Type B pancreatic cell (in vitro differentiated cells): Measurements from ENCODE around the gene CORO7. TPM values are rescaled to one million over a fixed set of nuclear protein-coding genes. Genes with fewer than 3 reads are reported as not detected.

Experiments
- DNase-seq: peaks from one replicate; pipeline ENCODE4 v3.0.0; 2021; ENCODE audit warnings: mixed read lengths; ENCODE audit not compliant: unreplicated experiment; ENCODE audit errors: extremely low spot score
- H3K27ac Mint-ChIP-seq: 2 replicates; pipeline ENCODE4 v1.8.0; 2021; ENCODE audit warnings: mild to moderate bottlenecking, mixed read lengths
- H3K27me3 Mint-ChIP-seq: 2 replicates; pipeline ENCODE4 v1.8.0; 2021; ENCODE audit warnings: mixed read lengths
- H3K36me3 Mint-ChIP-seq: 2 replicates; pipeline ENCODE4 v1.8.0; 2021; ENCODE audit warnings: mixed read lengths
- H3K4me1 Mint-ChIP-seq: one replicate; pipeline ENCODE4 v1.8.0; 2021; ENCODE audit warnings: mixed read lengths; ENCODE audit not compliant: unreplicated experiment
- H3K4me3 Mint-ChIP-seq: 2 replicates; pipeline ENCODE4 v1.8.0; 2021; ENCODE audit warnings: mild to moderate bottlenecking, mixed read lengths
- H3K9me3 Mint-ChIP-seq: 2 replicates; pipeline ENCODE4 v1.8.0; 2021; ENCODE audit warnings: mixed read lengths
- CTCF ChIP-seq: fragments of 200-600 bp; sonication (generic); conservative IDR thresholded peaks from 2 replicates; pipeline ENCODE4 v1.5.0; 2021; ENCODE audit warnings: antibody characterized with exemption, mild to moderate bottlenecking
- total RNA-seq: library from RNA; stranded (reverse); gene quantifications from 2 replicates; pipeline ENCODE4 v1.2.1, GENCODE V29; 2021; ENCODE audit warnings: low replicate concordance

The CORO7 gene
- total RNA-seq, 1 donor from 2014 or later = 32.3 TPM

- Mint-ChIP-seq H3K4me3 (no peak overlapping the region), H3K4me1 (peaks cover 22% of the 10 kb centered on the region), H3K9me3 (no peaks in the 10 kb centered on the region), H3K36me3 (peaks cover 5% of the 10 kb centered on the region), H3K27ac (peak overlapping the region; percentile 66), H3K27me3 (no peaks in the 10 kb centered on the region)
- TF ChIP-seq CTCF = no peak
- DNase-seq = no peak
Measured at GRCh38 chr16:4393240-4393600, 23.2 kb downstream of the CORO7 start.

DNA sequence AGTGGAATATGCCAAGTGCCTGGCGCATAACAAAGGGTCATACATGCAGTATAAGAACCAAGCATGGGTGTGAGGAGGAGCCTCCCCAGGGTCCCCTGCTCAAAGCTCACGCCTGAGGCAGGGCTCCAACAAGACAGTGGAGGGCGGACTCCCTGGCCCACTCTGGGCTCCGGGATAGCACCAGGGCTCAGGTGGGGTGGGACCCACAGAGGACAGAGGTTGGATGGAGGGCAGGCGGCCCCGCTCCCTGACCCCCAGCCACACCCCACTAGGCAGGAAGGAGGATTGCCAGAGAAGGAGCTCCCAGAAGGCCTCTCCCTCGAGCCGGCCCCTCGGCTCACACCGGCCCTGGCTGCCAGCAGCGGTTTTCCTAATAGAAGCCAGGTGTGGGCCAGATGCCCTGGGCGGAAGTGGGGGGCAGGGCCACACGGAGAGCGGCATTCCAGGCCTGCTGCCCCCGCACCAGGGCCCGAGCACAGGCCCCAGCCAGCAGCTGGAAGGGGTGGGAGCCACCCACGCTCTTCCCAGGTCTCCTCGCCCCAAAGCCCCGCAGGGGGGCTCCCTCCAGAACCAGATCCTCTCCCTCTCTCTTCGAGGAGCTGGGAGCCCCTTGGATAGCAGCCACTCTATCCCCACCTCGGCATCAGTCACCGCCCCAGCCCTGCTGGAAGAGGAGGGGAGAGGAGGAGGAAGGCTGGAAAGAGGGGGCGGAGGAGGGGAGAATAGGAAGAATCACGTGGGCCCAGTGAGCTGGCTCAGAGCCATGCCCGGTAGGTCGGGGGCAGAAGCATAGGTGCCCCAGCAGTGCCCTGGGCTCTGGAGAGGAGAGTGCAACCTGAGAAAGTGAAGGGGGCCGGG lies 23.8 kb downstream of the CORO7 start:
- H3K27ac Mint-ChIP-seq = peak overlapping the region; percentile 66
- H3K27me3 Mint-ChIP-seq = no peaks in the 10 kb centered on the region
- H3K36me3 Mint-ChIP-seq = peaks cover 5% of the 10 kb centered on the region
- H3K9me3 Mint-ChIP-seq = no peaks in the 10 kb centered on the region
- peak overlapping the region; percentile 34 for H3K4me3 Mint-ChIP-seq
- peaks cover 22% of the 10 kb centered on the region for H3K4me1 Mint-ChIP-seq
- no peak for TF ChIP-seq CTCF
- peak; percentile 86 for DNase-seq

GRCh38 chr16:4391631-4392381 lies 24.6 kb downstream of the CORO7 start:
- Mint-ChIP-seq H3K4me1 (peaks cover 22% of the 10 kb centered on the region), H3K27ac (no peak overlapping the region), H3K9me3 (no peaks in the 10 kb centered on the region), H3K27me3 (no peaks in the 10 kb centered on the region), H3K4me3 (no peak overlapping the region), H3K36me3 (peaks cover 5% of the 10 kb centered on the region)
- no peak for TF ChIP-seq CTCF
- no peak for DNase-seq

DNA sequence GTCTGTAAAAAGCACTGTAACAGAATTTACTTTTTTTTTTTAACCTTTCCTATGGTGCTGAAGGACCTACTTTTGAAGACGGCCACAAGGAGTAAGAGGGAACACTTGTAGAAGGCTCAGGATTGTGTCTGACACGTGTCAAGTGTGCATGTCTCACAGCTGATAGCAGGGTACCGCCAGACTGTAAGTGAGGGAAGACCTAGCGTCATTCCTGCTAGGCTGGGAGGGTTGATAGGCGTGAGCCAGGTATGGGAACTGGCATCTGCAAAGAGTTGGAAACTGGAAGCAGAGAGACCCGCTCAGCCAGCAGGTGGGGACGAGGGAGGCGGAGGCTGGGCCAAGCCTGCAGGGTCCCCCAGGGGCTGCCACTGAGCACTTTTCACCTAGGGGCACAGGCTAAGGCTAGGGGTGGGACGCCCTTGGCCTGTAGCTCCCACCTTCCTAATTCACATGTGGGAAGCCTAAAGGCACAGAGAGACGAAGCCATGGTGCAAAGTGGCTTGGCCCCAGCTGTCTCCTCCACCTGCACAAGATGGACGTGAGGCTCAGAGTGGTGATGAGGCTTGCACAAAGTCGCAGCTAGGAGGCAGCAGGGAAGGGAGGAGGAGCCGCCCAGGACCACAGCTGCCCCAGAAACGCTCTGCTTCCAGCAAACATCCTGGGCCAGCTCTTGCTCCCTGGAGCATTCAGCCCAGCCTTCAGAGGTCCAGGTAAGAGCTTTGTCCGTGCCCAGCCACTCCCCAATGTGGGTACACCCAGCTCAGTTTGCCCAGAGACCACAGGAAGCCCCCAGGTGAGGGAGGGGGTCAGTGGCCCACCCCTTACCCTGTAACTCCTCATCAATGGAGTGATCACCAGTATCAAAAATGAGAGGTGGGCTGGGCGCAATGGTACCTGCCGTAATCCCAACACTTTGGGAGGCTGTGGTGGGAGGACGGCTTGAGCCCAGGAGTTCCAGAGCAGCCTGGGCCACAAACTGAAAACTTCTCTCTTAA lies 25.8 kb downstream of the CORO7 start:
- DNase-seq = no peak
- Mint-ChIP-seq H3K4me3 (no peak overlapping the region), H3K4me1 (peaks cover 19% of the 10 kb centered on the region), H3K9me3 (no peaks in the 10 kb centered on the region), H3K27me3 (no peaks in the 10 kb centered on the region), H3K27ac (peak overlapping the region; percentile 72), H3K36me3 (peaks cover 3% of the 10 kb centered on the region)
- peak; percentile 24 for TF ChIP-seq CTCF
